IMR-90 (cell line): ENCODE measurements around the gene AADAC. TPM values are rescaled to one million over a fixed set of nuclear protein-coding genes. Genes with fewer than 3 reads are reported as not detected.

ENCODE experiments used
- ATAC-seq: fragments of 200-7000 bp; cut with Tn5 transposase; 2 replicates; pipeline ENCODE4 v1.9.1; 2020; ENCODE audit warnings: low read depth, mild to moderate bottlenecking, moderate library complexity
- BruUV-seq: library from RNA; stranded (reverse); fragments of 400-500 nt; replicated peaks from 2 replicates; lab custom pipeline; 2021; lab: Mats Ljungman, UMichigan
- CTCF ChIA-PET: fragments of 300-600 bp; formaldehyde crosslinking; extraction: SDS; loops from one replicate; lab custom pipeline; 2021; ENCODE audit warnings: antibody characterized with exemption; lab: Yijun Ruan, JAX
- POLR2A ChIA-PET: fragments of 300-600 bp; sonication (Branson Sonifier 250); formaldehyde crosslinking; loops from one replicate; lab custom pipeline; 2022; ENCODE audit warnings: antibody characterized with exemption; ENCODE audit not compliant: unreplicated experiment; lab: Charles Lee
- DNase-seq: peaks from one replicate; pipeline ENCODE4 v3.0.0; 2013
- H2AFZ ChIP-seq: replicated peaks from 2 replicates; pipeline ENCODE3; 2013; ENCODE audit warnings: low read length, mild to moderate bottlenecking; ENCODE audit not compliant: poor library complexity
- H2AK5ac ChIP-seq: 2 replicates; pipeline ENCODE4 v1.6.1; 2013; ENCODE audit warnings: low read depth, low read length, inconsistent platforms
- H2AK9ac ChIP-seq: replicated peaks from 2 replicates; pipeline ENCODE3; 2013; ENCODE audit warnings: mild to moderate bottlenecking, low read depth, low read length, moderate library complexity; ENCODE audit not compliant: poor library complexity
- H2BK120ac ChIP-seq: 2 replicates; pipeline ENCODE4 v1.6.1; 2013; ENCODE audit warnings: low read depth, low read length, inconsistent platforms
- H2BK15ac ChIP-seq: 3 replicates; pipeline ENCODE4 v1.6.1; 2013; ENCODE audit warnings: low read depth, low read length, inconsistent platforms
- H2BK20ac ChIP-seq: 2 replicates; pipeline ENCODE4 v1.6.1; 2013; ENCODE audit warnings: low read depth, mild to moderate bottlenecking, inconsistent platforms, low read length, moderate library complexity
- H2BK5ac ChIP-seq: 2 replicates; pipeline ENCODE4 v1.6.1; 2013; ENCODE audit warnings: mild to moderate bottlenecking, low read depth, low read length, inconsistent platforms; ENCODE audit not compliant: poor library complexity, severe bottlenecking
- H3K14ac ChIP-seq: replicated peaks from 2 replicates; pipeline ENCODE4 v1.6.1; 2013; ENCODE audit warnings: low read depth, low read length, inconsistent platforms
- H3K18ac ChIP-seq: 2 replicates; pipeline ENCODE4 v1.6.1; 2013; ENCODE audit warnings: low read depth, low read length, control low read depth
- H3K23ac ChIP-seq: 2 replicates; pipeline ENCODE4 v1.6.1; 2013; ENCODE audit warnings: low read depth, low read length, inconsistent platforms
- H3K27ac ChIP-seq: 2 replicates; pipeline ENCODE4 v1.5.1; 2013; ENCODE audit warnings: mild to moderate bottlenecking, control low read depth, low read length; ENCODE audit not compliant: insufficient read depth
- H3K27me3 ChIP-seq: 2 replicates; pipeline ENCODE4 v1.6.1; 2013; ENCODE audit warnings: low read length; ENCODE audit not compliant: control insufficient read depth, insufficient read depth
- H3K36me3 ChIP-seq: 2 replicates; pipeline ENCODE4 v1.6.1; 2013; ENCODE audit warnings: low read length, mixed read lengths; ENCODE audit not compliant: control insufficient read depth, insufficient read depth
- H3K4ac ChIP-seq: 2 replicates; pipeline ENCODE4 v1.6.1; 2013; ENCODE audit warnings: low read depth, low read length, inconsistent platforms
- H3K4me1 ChIP-seq: 2 replicates; pipeline ENCODE4 v1.6.1; 2013; ENCODE audit warnings: low read length, mixed read lengths; ENCODE audit not compliant: control insufficient read depth, insufficient read depth
- H3K4me2 ChIP-seq: 2 replicates; pipeline ENCODE4 v1.6.1; 2013; ENCODE audit warnings: low read depth, mild to moderate bottlenecking, control low read depth, low read length, moderate library complexity
- H3K4me3 ChIP-seq: 2 replicates; pipeline ENCODE4 v1.5.1; 2013; ENCODE audit warnings: low read depth, mild to moderate bottlenecking, control low read depth, low read length, moderate library complexity; ENCODE audit not compliant: insufficient read depth
- H3K56ac ChIP-seq: 2 replicates; pipeline ENCODE4 v1.6.1; 2013; ENCODE audit warnings: low read length, inconsistent platforms; ENCODE audit not compliant: insufficient read depth; ENCODE audit errors: extremely low read depth
- H3K79me1 ChIP-seq, 2 experiments: 2 replicates each; pipeline ENCODE4 v1.6.1; 2013; ENCODE audit warnings: low read length in 2 of 2, inconsistent platforms in 1 of 2, low read depth in 1 of 2
- H3K9ac ChIP-seq: 2 replicates; pipeline ENCODE4 v1.6.1; 2013; ENCODE audit warnings: low read depth, low read length, control low read depth
- H3K9me1 ChIP-seq: 2 replicates; pipeline ENCODE4 v1.6.1; 2013; ENCODE audit warnings: low read length, inconsistent platforms; ENCODE audit not compliant: insufficient read depth
- H3K9me3 ChIP-seq: 2 replicates; pipeline ENCODE4 v1.6.1; 2013; ENCODE audit warnings: low read length; ENCODE audit not compliant: control insufficient read depth, insufficient read depth
- H4K20me1 ChIP-seq: 2 replicates; pipeline ENCODE4 v1.6.1; 2013; ENCODE audit warnings: low read length, inconsistent platforms; ENCODE audit not compliant: insufficient read depth
- H4K5ac ChIP-seq: 2 replicates; pipeline ENCODE4 v1.6.1; 2013; ENCODE audit warnings: mild to moderate bottlenecking, low read depth, low read length, control low read depth
- H4K8ac ChIP-seq, 2 experiments: 2 replicates each; pipeline ENCODE4 v1.6.1; 2013; ENCODE audit warnings: low read depth in 2 of 2, low read length in 2 of 2, control low read depth in 1 of 2, inconsistent platforms in 1 of 2
- H4K91ac ChIP-seq: 2 replicates; pipeline ENCODE4 v1.6.1; 2013; ENCODE audit warnings: low read depth, low read length, inconsistent platforms; ENCODE audit not compliant: insufficient read depth
- BHLHE40 ChIP-seq: fragments of 150-350 bp; IDR thresholded peaks from 2 replicates; pipeline ENCODE4 v1.6.1; 2016; ENCODE audit warnings: mild to moderate bottlenecking, low read depth, low read length
- CEBPB ChIP-seq: IDR thresholded peaks from 2 replicates; pipeline ENCODE4 v1.6.1; 2012; ENCODE audit warnings: low read depth, low read length, improper control_type of control experiment
- CHD1 ChIP-seq: IDR thresholded peaks from 2 replicates; pipeline ENCODE4 v1.6.1; 2012; ENCODE audit warnings: low read depth, low read length, improper control_type of control experiment
- CTCF ChIP-seq: conservative IDR thresholded peaks from 2 replicates; pipeline ENCODE4 v1.5.1; 2012; ENCODE audit warnings: mild to moderate bottlenecking, low read depth, low read length, improper control_type of control experiment
- ELK1 ChIP-seq: fragments of 150-350 bp; IDR thresholded peaks from 2 replicates; pipeline ENCODE4 v1.6.1; 2016; ENCODE audit warnings: low read depth, mild to moderate bottlenecking, low read length, moderate library complexity, borderline replicate concordance
- FOS ChIP-seq: fragments of 150-350 bp; IDR thresholded peaks from 2 replicates; pipeline ENCODE4 v1.6.1; 2016; ENCODE audit warnings: low read depth, low read length
- MAFK ChIP-seq: IDR thresholded peaks from 2 replicates; pipeline ENCODE4 v1.6.1; 2012; ENCODE audit warnings: low read depth, low read length, improper control_type of control experiment
- MAZ ChIP-seq: IDR thresholded peaks from 2 replicates; pipeline ENCODE4 v1.6.1; 2012; ENCODE audit warnings: low read depth, mild to moderate bottlenecking, low read length, improper control_type of control experiment, moderate library complexity, borderline replicate concordance
- MXI1 ChIP-seq: IDR thresholded peaks from 2 replicates; pipeline ENCODE4 v1.6.1; 2012; ENCODE audit warnings: low read depth, mild to moderate bottlenecking, low read length, moderate library complexity, borderline replicate concordance
- NFE2L2 ChIP-seq: fragments of 150-350 bp; IDR thresholded peaks from 2 replicates; pipeline ENCODE4 v1.6.1; 2016; ENCODE audit warnings: low read depth, mild to moderate bottlenecking, low read length
- POLR2A ChIP-seq: IDR thresholded peaks from 2 replicates; pipeline ENCODE4 v1.6.1; 2012; ENCODE audit warnings: mild to moderate bottlenecking, low read depth, low read length
- RAD21 ChIP-seq: IDR thresholded peaks from 2 replicates; pipeline ENCODE4 v1.6.1; 2012; ENCODE audit warnings: low read length, improper control_type of control experiment
- RCOR1 ChIP-seq: IDR thresholded peaks from 2 replicates; pipeline ENCODE4 v1.6.1; 2012; ENCODE audit warnings: mild to moderate bottlenecking, low read length, improper control_type of control experiment; ENCODE audit not compliant: insufficient replicate concordance
- RFX5 ChIP-seq: IDR thresholded peaks from 2 replicates; pipeline ENCODE4 v1.8.0; 2012; ENCODE audit warnings: low read depth, mild to moderate bottlenecking, low read length, moderate library complexity
- SMC3 ChIP-seq: fragments of 150-350 bp; IDR thresholded peaks from 2 replicates; pipeline ENCODE4 v1.6.1; 2016; ENCODE audit warnings: low read depth, mild to moderate bottlenecking, antibody characterized with exemption, low read length, moderate library complexity
- USF2 ChIP-seq: fragments of 150-350 bp; IDR thresholded peaks from 2 replicates; pipeline ENCODE4 v1.6.1; 2017; ENCODE audit warnings: mild to moderate bottlenecking, antibody characterized with exemption, low read length, low read depth
- dilution Hi-C: fragments of 300-500 bp; cut with HindIII; formaldehyde crosslinking; loops from one replicate; pipeline ENCODE4 v1.14.3; 2018; ENCODE audit warnings: low sequenced_read_pairs; ENCODE audit not compliant: unreplicated experiment
- in situ Hi-C: fragments of 300-500 bp; cut with MboI; formaldehyde crosslinking; loops from 3 replicates; pipeline ENCODE4 v1.14.3; 2019; ENCODE audit warnings: low sequenced_read_pairs, inconsistent platforms, mixed read lengths
- intact Hi-C: fragments of 100-400 bp; cut with micrococcal nuclease; formaldehyde crosslinking; loops from 2 replicates; pipeline ENCODE4 v1.10.0; 2022
- polyA plus RNA-seq, 3 experiments: library from polyadenylated mRNA; depleted of rRNA; stranded (reverse); fragments of >200 nt; gene quantifications; 2 replicates each; pipeline ENCODE4 v1.2.3, GENCODE V29; 2012; ENCODE audit warnings: low replicate concordance in 1 of 3
- total RNA-seq: library from RNA; depleted of rRNA; stranded (reverse); fragments of >200 nt; gene quantifications from 2 replicates; pipeline ENCODE4 v1.2.3, GENCODE V29; 2012

The AADAC gene
- total and polyA plus RNA-seq, 2 of the 4 experiments (the other 2 are of a cell fraction), result not detected

- H4K91ac ChIP-seq, result no peak within 1 kb of the TSS
- DNase-seq (no peak), ATAC-seq (no peak)
- intact Hi-C loops, result no loop called here
- H2BK20ac ChIP-seq, result no peak within 1 kb of the TSS
- no peaks in the 10 kb centered on the region for H3K79me1 ChIP-seq
- no peaks in the 10 kb centered on the region for H3K36me3 ChIP-seq
- H3K56ac ChIP-seq, result no peak within 1 kb of the TSS
- dilution Hi-C loops, result no loop called here
- no peaks in the 10 kb centered on the region for H4K20me1 ChIP-seq
- no peak within 1 kb of the TSS for H2AK5ac ChIP-seq
- ChIA-PET POLR2A (no interaction called here), CTCF (no interaction called here)
- H2AFZ ChIP-seq, result no peak within 1 kb of the TSS
- no peak within 1 kb of the TSS for H3K14ac ChIP-seq
- no peak within 1 kb of the TSS for H3K4ac ChIP-seq
- no peak within 1 kb of the TSS for H4K8ac ChIP-seq
- H3K9me1 ChIP-seq, result no peaks in the 10 kb centered on the region
- no peak within 1 kb of the TSS; the same call in 1 of the 2 replicates for H3K18ac ChIP-seq
- BruUV-seq, result no TSS peak
- H3K4me2 ChIP-seq, result no peak within 1 kb of the TSS
- no peak within 1 kb of the TSS for H3K4me3 ChIP-seq
- no peak within 1 kb of the TSS; the same call in 2 of the 3 replicates for H2BK15ac ChIP-seq
- peak within 1 kb of the TSS; percentile 46; the same call in 1 of the 2 replicates for H4K5ac ChIP-seq
- H3K4me1 ChIP-seq, result peaks cover 2% of the 10 kb centered on the region; the same call in 1 of the 2 replicates
- in situ Hi-C loops, result no loop called here
- H2BK120ac ChIP-seq, result no peak within 1 kb of the TSS
- H3K27me3 ChIP-seq, result no peaks in the 10 kb centered on the region
- no peak within 1 kb of the TSS for H2AK9ac ChIP-seq
- no peak within 1 kb of the TSS for H3K9ac ChIP-seq
- H2BK5ac ChIP-seq, result no peak within 1 kb of the TSS
- H3K9me3 ChIP-seq, result no peaks in the 10 kb centered on the region
- no peak within 1 kb of the TSS for H3K23ac ChIP-seq
- TF ChIP-seq MXI1 (no peak), SMC3 (no peak), MAFK (no peak), BHLHE40 (no peak), FOS (no peak), CEBPB (no peak), RFX5 (no peak), RAD21 (no peak), USF2 (no peak), NFE2L2 (no peak), MAZ (no peak), POLR2A (no peak), RCOR1 (no peak), CHD1 (no peak), CTCF (no peak), ELK1 (no peak)
- H3K27ac ChIP-seq, result no peak within 1 kb of the TSS
Observed at GRCh38 chr3:151873398-151873797, 59.5 kb downstream of the AADAC start, which contains the start of gene SUCNR1. SUCNR1 (plus strand) TSS chr3:151873643; CDS start chr3:151879893, 6,250 bp downstream.
